ENCODE measurements around the gene SPATA24.
"Not testable (repeated sequence)": the region's sequence is repeated elsewhere in the genome, so short reads cannot be mapped to it uniquely, and the experiment has no call there.

The SPATA24 gene

GRCh38 chr5:139395844-139396640 is 7.8 kb downstream of the SPATA24 start:
- DNase-seq (ENCODE audit: low read depth in 2 of 2, low spot score in 1 of 2) = no peak

GRCh38 chr5:139394654-139395566 is 9.0 kb downstream of the SPATA24 start, which contains the start of gene PROB1:
PROB1 (minus strand) TSS chr5:139395104; CDS start chr5:139395081, 23 bp downstream.
- no peak for DNase-seq (ENCODE audit: low read depth in 2 of 2, low spot score in 1 of 2)

- no peak for DNase-seq (ENCODE audit: low read depth in 2 of 2, low spot score in 1 of 2)
Observed at GRCh38 chr5:139394123-139394653, 9.7 kb downstream of the SPATA24 start.

- DNase-seq (ENCODE audit: low read depth in 2 of 2, low spot score in 1 of 2) = no peak
Observed at GRCh38 chr5:139393497-139394122, 10.3 kb downstream of the SPATA24 start.

GRCh38 chr5:139392678-139393496 is 11.0 kb downstream of the SPATA24 start:
- peak; percentile 46 to 50 for DNase-seq (ENCODE audit: low read depth in 2 of 2, low spot score in 1 of 2)

GRCh38 chr5:139392324-139392677 is 11.6 kb downstream of the SPATA24 start:
- no peak for DNase-seq (ENCODE audit: low read depth in 2 of 2, low spot score in 1 of 2)

- DNase-seq (ENCODE audit: low read depth in 2 of 2, low spot score in 1 of 2) = no peak
Observed at GRCh38 chr5:139391570-139392323, 12.1 kb downstream of the SPATA24 start.

GRCh38 chr5:139390639-139391569 is 13.0 kb downstream of the SPATA24 start:
- no peak for DNase-seq (ENCODE audit: low read depth in 2 of 2, low spot score in 1 of 2)

- peak in 1 of 2 donors; percentile 63 for DNase-seq (ENCODE audit: low read depth in 2 of 2, low spot score in 1 of 2)
Observed at GRCh38 chr5:139389701-139390638, 13.9 kb downstream of the SPATA24 start, which contains the start of gene MZB1. MZB1 (minus strand) TSS chr5:139389913; CDS start chr5:139389856, 57 bp downstream.

GRCh38 chr5:139388198-139388821 is 15.6 kb downstream of the SPATA24 start:
- no peak for DNase-seq (ENCODE audit: low read depth in 2 of 2, low spot score in 1 of 2)

GRCh38 chr5:139387611-139388197 is 16.2 kb downstream of the SPATA24 start:
- no peak for DNase-seq (ENCODE audit: low read depth in 2 of 2, low spot score in 1 of 2)

- DNase-seq (ENCODE audit: low read depth in 2 of 2, low spot score in 1 of 2) = not testable (repeated sequence)
Observed at GRCh38 chr5:139386956-139387355, 16.9 kb downstream of the SPATA24 start.

GRCh38 chr5:139386050-139386438 is 17.8 kb downstream of the SPATA24 start:
- no peak for DNase-seq (ENCODE audit: low read depth in 2 of 2, low spot score in 1 of 2)

GRCh38 chr5:139385061-139386049 is 18.5 kb downstream of the SPATA24 start:
- DNase-seq (ENCODE audit: low read depth in 2 of 2, low spot score in 1 of 2) = no peak

GRCh38 chr5:139384591-139385051 is 19.3 kb downstream of the SPATA24 start:
- no peak for DNase-seq (ENCODE audit: low read depth in 2 of 2, low spot score in 1 of 2)

All from stimulated activated CD8-positive, alpha-beta memory T cell treated with anti-CD3 and anti-CD28 coated beads, Interleukin-4, amount 100 ng/mL, for 4 hours (primary cell).